ENCODE results near the gene TACC3.
A peak's percentile ranks its signal among the peaks of the same experiment; 100 is the strongest.

TACC3 gene

GRCh38 chr4:1776521-1777161 is 55.3 kb downstream of the TACC3 start:
- no peak for DNase-seq

GRCh38 chr4:1777822-1778641 is 56.7 kb downstream of the TACC3 start:
- no peak for DNase-seq

- no peak for DNase-seq
These were observed 57.5 kb downstream of the TACC3 start for GRCh38 chr4:1778642-1779392.

- DNase-seq: no peak
These were observed 58.5 kb downstream of the TACC3 start for GRCh38 chr4:1779588-1780382.

GRCh38 chr4:1780435-1780834 is 59.1 kb downstream of the TACC3 start:
- DNase-seq: no peak

GRCh38 chr4:1783015-1783414 is 61.7 kb downstream of the TACC3 start:
- no peak for DNase-seq

GRCh38 chr4:1783970-1784369 is 62.6 kb downstream of the TACC3 start:
- no peak for DNase-seq

GRCh38 chr4:1784395-1784788 is 63.1 kb downstream of the TACC3 start:
- no peak for DNase-seq

- DNase-seq: no peak
These were observed 63.7 kb downstream of the TACC3 start for GRCh38 chr4:1784789-1785591.

GRCh38 chr4:1785592-1785991 is 64.3 kb downstream of the TACC3 start:
- DNase-seq: no peak

- DNase-seq: no peak
These were observed 65.4 kb downstream of the TACC3 start for GRCh38 chr4:1786544-1787362.

GRCh38 chr4:1787411-1788077 is 66.2 kb downstream of the TACC3 start:
- DNase-seq: no peak

- DNase-seq: no peak
These were observed 67.1 kb downstream of the TACC3 start for GRCh38 chr4:1788254-1788973.

- no peak for DNase-seq
These were observed 68.2 kb downstream of the TACC3 start for GRCh38 chr4:1789552-1789951.

- DNase-seq: no peak
These were observed 68.7 kb downstream of the TACC3 start for GRCh38 chr4:1790005-1790404.

GRCh38 chr4:1792158-1792831 is 71.0 kb downstream of the TACC3 start:
- DNase-seq: no peak

GRCh38 chr4:1792832-1793495 is 71.6 kb downstream of the TACC3 start, which contains the start of gene FGFR3:
FGFR3 (plus strand) TSS chr4:1793293; CDS start chr4:1793935, 642 bp downstream.
- peak; percentile 2 to 40 for DNase-seq

GRCh38 chr4:1793496-1793840 is 72.1 kb downstream of the TACC3 start:
- DNase-seq: no peak
